MM.1S (cell line): Measurements from ENCODE around the gene DEAF1.
A peak's percentile ranks its signal among the peaks of the same experiment; 100 is the strongest.
"Not testable (repeated sequence)": the region's sequence is repeated elsewhere in the genome, so short reads cannot be mapped to it uniquely, and the experiment has no call there.

Experiments
- DNase-seq: peaks from one replicate; pipeline ENCODE4 v3.0.0-alpha.2; 2015
- H2AFZ ChIP-seq: fragments of 300-600 bp; sonication (generic); 2 replicates; pipeline ENCODE4 v1.6.0; 2016; ENCODE audit warnings: antibody characterized with exemption, low read length
- H3F3A ChIP-seq: fragments of 300-600 bp; sonication (generic); 2 replicates; pipeline ENCODE4 v1.6.1; 2016; ENCODE audit warnings: mild to moderate bottlenecking, antibody characterized with exemption, low read length, moderate library complexity, mixed read lengths; ENCODE audit not compliant: insufficient read depth
- H3K27ac ChIP-seq: fragments of 300-600 bp; sonication (generic); 2 replicates; pipeline ENCODE4 v1.5.1; 2016; ENCODE audit warnings: mild to moderate bottlenecking, low read length
- H3K27me3 ChIP-seq: fragments of 300-600 bp; sonication (generic); replicated peaks from 2 replicates; pipeline ENCODE4 v1.6.0; 2016; ENCODE audit warnings: low read length; ENCODE audit not compliant: insufficient read depth
- H3K36me3 ChIP-seq: fragments of 300-600 bp; sonication (generic); replicated peaks from 2 replicates; pipeline ENCODE4 v1.6.1; 2016; ENCODE audit warnings: mild to moderate bottlenecking, low read length, mixed read lengths; ENCODE audit not compliant: insufficient read depth
- H3K4me1 ChIP-seq: fragments of 300-600 bp; sonication (generic); 2 replicates; pipeline ENCODE4 v1.6.1; 2016; ENCODE audit warnings: low read length, mixed read lengths
- H3K4me2 ChIP-seq: fragments of 300-600 bp; sonication (generic); 2 replicates; pipeline ENCODE4 v1.6.0; 2016; ENCODE audit warnings: low read depth, low read length
- H3K4me3 ChIP-seq: fragments of 300-600 bp; sonication (generic); 2 replicates; pipeline ENCODE4 v1.5.1; 2016; ENCODE audit warnings: low read length, mixed read lengths
- H3K79me2 ChIP-seq: fragments of 300-600 bp; sonication (generic); 2 replicates; pipeline ENCODE4 v1.6.1; 2016; ENCODE audit warnings: mixed run types, low read length, mixed read lengths
- H3K9ac ChIP-seq: fragments of 300-600 bp; sonication (generic); 2 replicates; pipeline ENCODE4 v1.6.1; 2016; ENCODE audit warnings: low read length, mixed read lengths
- H3K9me2 ChIP-seq: fragments of 300-600 bp; sonication (generic); replicated peaks from 2 replicates; pipeline ENCODE4 v1.6.1; 2016; ENCODE audit warnings: mild to moderate bottlenecking, low read length, mixed read lengths; ENCODE audit not compliant: insufficient read depth
- H3K9me3 ChIP-seq: fragments of 300-600 bp; sonication (generic); replicated peaks from 2 replicates; pipeline ENCODE4 v1.6.1; 2016; ENCODE audit warnings: mild to moderate bottlenecking, low read length, mixed read lengths; ENCODE audit not compliant: insufficient read depth
- H4K20me1 ChIP-seq: fragments of 300-600 bp; sonication (generic); 2 replicates; pipeline ENCODE4 v1.6.1; 2016; ENCODE audit warnings: mild to moderate bottlenecking, low read length, moderate library complexity, mixed read lengths; ENCODE audit not compliant: insufficient read depth
- CTCF ChIP-seq: fragments of 300-600 bp; sonication (generic); IDR thresholded peaks from 2 replicates; pipeline ENCODE4 v1.5.1; 2016; ENCODE audit warnings: antibody characterized with exemption, low read length, mixed read lengths
- EZH2 ChIP-seq: fragments of 300-600 bp; sonication (generic); optimal IDR thresholded peaks from 2 replicates; pipeline ENCODE3; 2017; ENCODE audit warnings: low read depth, mild to moderate bottlenecking, antibody characterized with exemption, low read length, mixed read lengths
- EZH2phosphoT487 ChIP-seq: fragments of 300-600 bp; sonication (generic); IDR thresholded peaks from 2 replicates; pipeline ENCODE4 v1.6.1; 2018; ENCODE audit warnings: antibody characterized with exemption, low read length

Gene DEAF1

GRCh38 chr11:691710-692590 is 3.1 kb downstream of the DEAF1 start:
- Histone ChIP-seq H3K27ac (peak overlapping the region; percentile 77; the same call in 1 of the 2 replicates), H3K4me1 (peaks cover 20% of the 10 kb centered on the region), H4K20me1 (no peaks in the 10 kb centered on the region), H3K4me3 (no peak overlapping the region), H3K9me3 (no peaks in the 10 kb centered on the region), H3K36me3 (no peaks in the 10 kb centered on the region), H3K27me3 (no peaks in the 10 kb centered on the region), H3K9ac (no peak overlapping the region; the same call in 1 of the 2 replicates), H2AFZ (no peak overlapping the region), H3F3A (peaks cover 24% of the 10 kb centered on the region), H3K9me2 (no peaks in the 10 kb centered on the region), H3K4me2 (peak overlapping the region; percentile 16; the same call in 1 of the 2 replicates), H3K79me2 (peaks cover 60% of the 10 kb centered on the region)
- no peak for TF ChIP-seq EZH2
- TF ChIP-seq EZH2phosphoT487, result no peak
- TF ChIP-seq CTCF, result no peak
- no peak for DNase-seq

- Histone ChIP-seq H3K9me2 (no peaks in the 10 kb centered on the region), H3K36me3 (no peaks in the 10 kb centered on the region), H4K20me1 (no peaks in the 10 kb centered on the region), H3K27me3 (no peaks in the 10 kb centered on the region), H3K79me2 (peaks cover 51% of the 10 kb centered on the region), H3K4me1 (peaks cover 20% of the 10 kb centered on the region), H3K9me3 (no peaks in the 10 kb centered on the region), H3F3A (peaks cover 18% of the 10 kb centered on the region), H3K4me2 (no peak overlapping the region), H2AFZ (no peak overlapping the region), H3K4me3 (no peak overlapping the region), H3K27ac (no peak overlapping the region), H3K9ac (no peak overlapping the region)
- TF ChIP-seq EZH2phosphoT487 (no peak), EZH2 (no peak), CTCF (no peak)
- no peak for DNase-seq
These were observed 4.0 kb downstream of the DEAF1 start for GRCh38 chr11:690738-691633.

GRCh38 chr11:690244-690643 is 4.8 kb downstream of the DEAF1 start:
- not testable (repeated sequence) for H3K9me3 ChIP-seq, H3K27me3 ChIP-seq, H4K20me1 ChIP-seq, H3K4me3 ChIP-seq, H3K9ac ChIP-seq, H3K36me3 ChIP-seq, H3K9me2 ChIP-seq, H3K27ac ChIP-seq, H2AFZ ChIP-seq, DNase-seq, H3K4me2 ChIP-seq
- H3K79me2 ChIP-seq, result peaks cover 50% of the 10 kb centered on the region
- H3F3A ChIP-seq, result peaks cover 15% of the 10 kb centered on the region
- peaks cover 20% of the 10 kb centered on the region for H3K4me1 ChIP-seq
